ENCODE measurements around the gene SLC17A9. TPM values are rescaled to one million over a fixed set of nuclear protein-coding genes. Genes with fewer than 3 reads are reported as not detected.
A peak's percentile ranks its signal among the peaks of the same experiment; 100 is the strongest.

SLC17A9 gene
- total RNA-seq, 1 donor from 2014 or later, result 12.4 TPM

- Histone ChIP-seq H3K4me3 (ENCODE audit: insufficient read depth, low read depth, low read length) (peak overlapping the region; percentile 14), H3K36me3 (ENCODE audit: insufficient read depth, low read length) (peaks cover 7% of the 10 kb centered on the region), H3K79me2 (ENCODE audit: insufficient read depth, low read length) (peaks cover 4% of the 10 kb centered on the region), H3K9ac (ENCODE audit: low read length) (peak overlapping the region; percentile 57), H3K27ac (ENCODE audit: low read depth, low read length) (no peak overlapping the region), H2AFZ (ENCODE audit: low read depth, low read length) (peak overlapping the region; percentile 40), H3K4me2 (ENCODE audit: low read length) (peak overlapping the region; percentile 73), H4K20me1 (ENCODE audit: insufficient read depth, low read length) (peaks cover 12% of the 10 kb centered on the region), H3K4me1 (ENCODE audit: insufficient read depth, low read length) (peaks cover 7% of the 10 kb centered on the region), H3K9me3 (ENCODE audit: insufficient read depth, low read depth, low read length) (peaks cover 4% of the 10 kb centered on the region), H3K27me3 (ENCODE audit: insufficient read depth, low read length) (no peaks in the 10 kb centered on the region)
- Mint-ChIP-seq H3K27me3 (ENCODE audit: low read depth, unreplicated experiment) (no peaks in the 10 kb centered on the region), H3K9me3 (ENCODE audit: unreplicated experiment) (peaks cover 2% of the 10 kb centered on the region), H3K4me3 (ENCODE audit: unreplicated experiment) (peak overlapping the region; percentile 66), H3K27ac (ENCODE audit: unreplicated experiment) (no peak overlapping the region), H3K4me1 (ENCODE audit: low read depth, unreplicated experiment) (peaks cover 5% of the 10 kb centered on the region), H3K36me3 (ENCODE audit: low read depth, unreplicated experiment) (peaks cover 25% of the 10 kb centered on the region)
- DNase-seq (ENCODE audit: low read depth) (no peak), FAIRE-seq (no peak)
- TF ChIP-seq CTCF (IDR thresholded peaks at IDR 0.05; ENCODE audit: insufficient read depth, low read depth, low read length) (no peak), EZH2 (IDR thresholded peaks at IDR 0.05; ENCODE audit: insufficient read depth, low read length) (no peak)
Observed at GRCh38 chr20:62952968-62953838, 694 bp downstream of the SLC17A9 start.

DNA sequence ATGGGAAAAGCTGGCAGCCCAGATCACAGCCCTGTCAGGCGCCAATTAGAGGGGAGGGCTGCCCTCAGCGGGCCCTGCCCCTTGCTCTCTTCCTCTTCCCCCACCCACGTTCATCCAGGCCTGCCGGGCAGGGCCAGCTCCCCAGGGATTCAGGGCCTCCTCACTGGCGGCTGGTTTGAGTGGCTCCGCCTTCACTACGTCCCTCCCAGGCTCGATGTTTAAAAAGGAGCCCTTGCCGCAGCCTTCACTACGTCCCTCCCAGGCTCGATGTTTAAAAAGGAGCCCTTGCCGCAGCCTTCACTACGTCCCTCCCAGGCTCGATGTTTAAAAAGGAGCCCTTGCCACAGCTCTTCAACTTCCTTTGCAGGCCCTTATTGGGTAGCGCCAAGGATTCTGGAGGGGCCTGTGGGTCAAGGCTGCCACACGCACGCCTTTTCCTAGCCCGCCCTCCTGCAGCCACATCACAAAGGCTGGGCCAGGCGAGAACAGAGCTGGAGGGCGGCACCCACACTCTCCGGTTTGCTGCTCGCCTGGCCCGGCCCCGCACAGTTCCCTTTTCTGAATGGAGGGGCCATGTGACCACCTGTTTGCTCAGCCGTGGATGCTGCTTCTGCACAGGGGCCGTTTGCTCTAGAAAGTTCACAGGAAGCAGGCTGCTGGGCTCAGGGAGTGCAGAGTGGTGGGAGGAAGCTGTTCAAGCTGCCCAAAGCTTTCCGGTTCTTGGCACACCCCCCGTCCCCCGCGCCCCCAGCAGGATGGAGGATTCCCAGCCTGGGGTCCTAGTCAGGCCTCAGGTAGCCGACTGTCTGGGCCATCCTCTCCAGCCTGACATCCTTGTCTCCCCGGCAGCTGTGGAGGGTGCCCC lies 1.6 kb downstream of the SLC17A9 start:
- H3K27ac ChIP-seq (ENCODE audit: low read depth, low read length), result no peak overlapping the region
- H3K79me2 ChIP-seq (ENCODE audit: insufficient read depth, low read length), result peaks cover 1% of the 10 kb centered on the region
- peak overlapping the region; percentile 57 for H3K9ac ChIP-seq (ENCODE audit: low read length)
- no peaks in the 10 kb centered on the region for H3K27me3 ChIP-seq (ENCODE audit: insufficient read depth, low read length)
- no peaks in the 10 kb centered on the region for H3K9me3 Mint-ChIP-seq (ENCODE audit: unreplicated experiment)
- H3K4me1 Mint-ChIP-seq (ENCODE audit: low read depth, unreplicated experiment), result peaks cover 5% of the 10 kb centered on the region
- no peaks in the 10 kb centered on the region for H3K27me3 Mint-ChIP-seq (ENCODE audit: low read depth, unreplicated experiment)
- H3K4me1 ChIP-seq (ENCODE audit: insufficient read depth, low read length), result peaks cover 7% of the 10 kb centered on the region
- peak overlapping the region; percentile 14 for H3K4me3 ChIP-seq (ENCODE audit: insufficient read depth, low read depth, low read length)
- H3K4me2 ChIP-seq (ENCODE audit: low read length), result peak overlapping the region; percentile 73
- DNase-seq (ENCODE audit: low read depth), result peak; percentile 48
- peaks cover 9% of the 10 kb centered on the region for H4K20me1 ChIP-seq (ENCODE audit: insufficient read depth, low read length)
- peaks cover 21% of the 10 kb centered on the region for H3K36me3 Mint-ChIP-seq (ENCODE audit: low read depth, unreplicated experiment)
- TF ChIP-seq CTCF (IDR thresholded peaks at IDR 0.05; ENCODE audit: insufficient read depth, low read depth, low read length), result no peak
- TF ChIP-seq EZH2 (IDR thresholded peaks at IDR 0.05; ENCODE audit: insufficient read depth, low read length), result no peak
- peak overlapping the region; percentile 40 for H2AFZ ChIP-seq (ENCODE audit: low read depth, low read length)
- peaks cover under 1% of the 10 kb centered on the region for H3K9me3 ChIP-seq (ENCODE audit: insufficient read depth, low read depth, low read length)
- H3K27ac Mint-ChIP-seq (ENCODE audit: unreplicated experiment), result no peak overlapping the region
- no peak for FAIRE-seq
- H3K36me3 ChIP-seq (ENCODE audit: insufficient read depth, low read length), result peaks cover 4% of the 10 kb centered on the region
- peak overlapping the region; percentile 57 for H3K4me3 Mint-ChIP-seq (ENCODE audit: unreplicated experiment)
